ENCODE results near the gene TEPSIN.

TEPSIN gene

DNA sequence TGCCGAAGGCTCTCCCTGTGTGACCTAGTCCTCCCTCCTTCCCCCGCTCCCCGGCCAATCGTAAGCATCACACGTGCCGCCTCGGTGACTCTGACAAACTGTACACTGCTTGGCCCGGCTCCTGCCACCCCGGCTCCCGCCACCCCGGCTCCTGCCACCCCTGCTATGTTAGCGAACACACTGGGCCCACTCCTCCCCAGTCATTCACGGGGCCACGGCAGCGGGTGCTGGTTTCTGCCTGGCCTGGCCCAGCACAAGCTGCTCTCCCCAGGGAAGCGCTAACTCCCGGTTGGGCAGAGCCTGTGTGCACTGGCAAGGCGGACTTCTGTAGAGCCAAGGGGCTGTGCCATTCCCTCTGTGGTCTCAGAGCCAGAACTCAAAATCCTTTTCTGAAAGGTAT, 22.2 kb upstream of the TEPSIN start:
- TF ChIP-seq, protein P1, sequence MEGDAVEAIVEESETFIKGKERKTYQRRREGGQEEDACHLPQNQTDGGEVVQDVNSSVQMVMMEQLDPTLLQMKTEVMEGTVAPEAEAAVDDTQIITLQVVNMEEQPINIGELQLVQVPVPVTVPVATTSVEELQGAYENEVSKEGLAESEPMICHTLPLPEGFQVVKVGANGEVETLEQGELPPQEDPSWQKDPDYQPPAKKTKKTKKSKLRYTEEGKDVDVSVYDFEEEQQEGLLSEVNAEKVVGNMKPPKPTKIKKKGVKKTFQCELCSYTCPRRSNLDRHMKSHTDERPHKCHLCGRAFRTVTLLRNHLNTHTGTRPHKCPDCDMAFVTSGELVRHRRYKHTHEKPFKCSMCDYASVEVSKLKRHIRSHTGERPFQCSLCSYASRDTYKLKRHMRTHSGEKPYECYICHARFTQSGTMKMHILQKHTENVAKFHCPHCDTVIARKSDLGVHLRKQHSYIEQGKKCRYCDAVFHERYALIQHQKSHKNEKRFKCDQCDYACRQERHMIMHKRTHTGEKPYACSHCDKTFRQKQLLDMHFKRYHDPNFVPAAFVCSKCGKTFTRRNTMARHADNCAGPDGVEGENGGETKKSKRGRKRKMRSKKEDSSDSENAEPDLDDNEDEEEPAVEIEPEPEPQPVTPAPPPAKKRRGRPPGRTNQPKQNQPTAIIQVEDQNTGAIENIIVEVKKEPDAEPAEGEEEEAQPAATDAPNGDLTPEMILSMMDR (IDR thresholded peaks at IDR 0.05; ENCODE audit: borderline replicate concordance, insufficient read depth, low read depth, low read length), result no peak

DNA sequence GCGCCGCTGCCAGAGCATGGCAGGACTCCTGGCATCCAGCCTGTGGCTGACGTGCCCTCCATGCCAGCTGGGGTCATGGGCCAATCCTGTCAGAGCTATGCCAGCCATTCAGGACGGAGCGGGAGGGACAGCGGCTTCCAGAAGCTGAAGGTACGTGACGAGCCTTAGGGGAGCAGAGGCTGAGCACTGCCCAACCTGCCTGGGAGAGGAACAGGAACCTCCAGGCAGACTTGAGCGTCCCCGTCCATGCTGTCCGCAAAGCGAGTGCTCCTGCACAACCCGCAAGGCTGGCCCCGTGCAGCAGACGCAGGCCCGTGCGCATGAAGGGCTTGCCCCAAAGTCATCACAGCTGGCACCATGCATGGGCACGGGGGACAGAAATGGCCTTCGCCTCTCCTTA, 21.8 kb upstream of the TEPSIN start:
- TF ChIP-seq, protein P1 (IDR thresholded peaks at IDR 0.05; ENCODE audit: borderline replicate concordance, insufficient read depth, low read depth, low read length), result no peak
- H3K4me3 ChIP-seq (ENCODE audit: low read depth, low read length), result no peak overlapping the region

More for the DNA sequence above, 22.2 kb upstream of the TEPSIN start:
- H3K4me3 ChIP-seq (ENCODE audit: low read depth, low read length), result no peak overlapping the region

DNA sequence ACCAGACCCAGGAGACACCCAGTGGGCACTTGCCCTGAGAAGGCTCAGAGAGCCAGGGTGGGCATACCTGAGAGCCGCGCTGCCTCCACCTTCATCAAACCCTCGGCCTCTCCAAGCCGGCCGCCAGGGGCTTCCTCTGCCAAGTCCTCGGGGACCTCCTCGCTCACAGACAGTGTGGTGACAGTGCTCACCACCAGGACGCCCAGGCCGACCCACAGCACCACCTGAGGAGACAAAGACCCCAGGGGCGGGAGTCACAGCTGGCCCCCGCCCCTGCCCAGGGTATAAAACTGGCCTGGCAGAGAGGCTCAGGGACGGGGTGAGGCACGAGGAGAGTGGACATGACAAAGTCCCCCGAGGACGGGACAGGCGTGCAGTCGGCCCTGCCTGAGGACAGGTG, 21.3 kb upstream of the TEPSIN start:
- TF ChIP-seq, protein P1 (IDR thresholded peaks at IDR 0.05; ENCODE audit: borderline replicate concordance, insufficient read depth, low read depth, low read length), result no peak
- no peak overlapping the region for H3K4me3 ChIP-seq (ENCODE audit: low read depth, low read length)

DNA sequence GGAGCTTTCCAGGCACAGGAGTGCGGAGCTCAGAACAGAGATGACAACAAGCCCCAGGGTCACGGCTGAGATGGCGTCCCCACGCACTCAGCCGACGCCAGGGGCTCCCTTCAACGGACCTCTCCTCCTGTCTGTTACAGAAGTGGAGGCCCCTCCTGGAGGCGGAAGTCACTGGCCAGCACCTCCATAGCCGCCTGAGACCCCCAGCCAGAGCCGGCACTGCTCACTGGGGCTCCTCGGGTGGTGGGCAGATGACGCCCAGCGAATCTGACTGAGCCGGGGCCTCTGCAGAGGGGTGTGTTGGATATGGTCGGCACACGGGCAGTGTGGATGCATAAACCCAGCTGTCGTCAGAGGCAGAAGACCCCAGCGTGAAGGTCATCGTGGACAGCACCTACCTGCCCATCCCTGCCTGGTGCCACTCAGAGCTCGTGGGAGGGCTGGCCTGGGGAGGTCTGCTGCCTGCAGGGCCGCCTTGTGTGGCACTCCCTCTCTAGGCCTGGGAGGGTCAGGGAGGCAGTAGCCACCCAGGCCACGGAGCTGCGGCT, 20.3 kb upstream of the TEPSIN start:
- TF ChIP-seq, protein P1 (IDR thresholded peaks at IDR 0.05; ENCODE audit: borderline replicate concordance, insufficient read depth, low read depth, low read length), result no peak
- H3K4me3 ChIP-seq (ENCODE audit: low read depth, low read length), result no peak overlapping the region

DNA sequence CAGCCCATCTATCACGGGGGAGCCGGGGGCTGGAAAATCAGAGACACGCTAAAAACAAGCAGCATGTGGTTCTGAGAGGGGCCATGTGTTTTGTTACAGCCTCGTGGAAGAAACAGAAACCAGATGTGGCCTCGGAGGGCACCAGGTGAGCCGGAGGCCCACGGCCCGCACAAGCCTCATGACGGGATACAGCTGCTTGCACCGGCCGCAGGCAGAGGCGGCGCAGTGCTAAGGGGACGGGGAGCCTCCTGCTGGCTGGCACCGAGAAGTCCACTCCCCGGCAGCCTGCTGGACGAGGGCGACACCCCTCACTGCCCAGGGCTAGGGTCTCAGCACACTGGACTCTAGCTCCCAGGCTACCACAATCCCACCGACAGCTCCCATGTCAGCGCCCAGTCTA, 19.4 kb upstream of the TEPSIN start:
- H3K4me3 ChIP-seq (ENCODE audit: low read depth, low read length), result no peak overlapping the region
- TF ChIP-seq, protein P1 (IDR thresholded peaks at IDR 0.05; ENCODE audit: borderline replicate concordance, insufficient read depth, low read depth, low read length), result no peak

DNA sequence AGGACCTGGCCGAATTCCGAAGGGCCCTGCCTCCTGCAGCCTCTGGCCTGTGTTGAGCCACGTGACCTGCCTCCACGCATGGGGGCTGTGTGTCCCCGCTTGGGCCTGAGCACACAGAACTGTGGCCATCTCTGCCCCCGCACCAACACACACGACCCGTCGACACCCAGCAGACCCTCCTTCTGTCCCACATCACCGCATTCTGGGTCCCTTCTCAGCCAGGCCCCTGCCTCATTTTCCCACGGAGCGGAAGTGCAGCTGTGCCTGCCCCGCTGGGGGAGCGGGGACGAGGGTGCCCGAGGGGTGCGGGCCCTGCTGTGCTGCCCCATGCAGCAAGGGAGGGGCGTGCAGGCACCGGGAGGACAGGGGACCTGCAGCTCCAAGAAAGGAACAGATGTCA, 18.7 kb upstream of the TEPSIN start:
- H3K4me3 ChIP-seq (ENCODE audit: low read depth, low read length), result no peak overlapping the region
- TF ChIP-seq, protein P1 (IDR thresholded peaks at IDR 0.05; ENCODE audit: borderline replicate concordance, insufficient read depth, low read depth, low read length), result no peak

DNA sequence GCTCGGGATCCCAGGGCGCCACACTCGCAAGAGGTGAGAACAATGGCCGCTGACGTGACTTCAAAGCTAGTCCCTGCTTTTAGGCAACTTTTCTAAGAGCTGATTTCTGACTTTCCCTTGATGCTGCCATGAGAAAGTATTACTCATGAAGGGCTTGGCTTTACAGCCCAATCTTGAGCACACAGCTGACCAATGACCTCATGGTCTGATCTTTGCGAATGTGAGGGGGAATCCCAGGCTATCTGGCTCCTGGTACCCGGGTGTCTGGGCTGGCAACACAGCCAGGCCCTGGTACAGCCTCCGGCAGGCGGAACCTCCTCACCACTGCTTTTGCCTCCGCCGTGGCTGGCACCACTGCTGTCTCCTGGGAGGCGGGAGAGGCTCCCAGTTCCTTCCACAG, 17.8 kb upstream of the TEPSIN start:
- TF ChIP-seq, protein P1 (IDR thresholded peaks at IDR 0.05; ENCODE audit: borderline replicate concordance, insufficient read depth, low read depth, low read length), result no peak
- no peak overlapping the region for H3K4me3 ChIP-seq (ENCODE audit: low read depth, low read length)

All from GM12875 (cell line).